OCI-LY1 (cell line): ENCODE results near the gene CRY2.

Source experiments
- CTCF ChIP-seq: fragments of 200-600 bp; sonication (generic), shearing (Covaris generic); IDR thresholded peaks from 2 replicates; pipeline ENCODE4 v1.5.1; 2017; ENCODE audit warnings: mild to moderate bottlenecking, antibody characterized with exemption, low read length, moderate library complexity, mixed read lengths
- EZH2 ChIP-seq: fragments of 200-600 bp; sonication (generic), shearing (Covaris generic); IDR thresholded peaks from 2 replicates; pipeline ENCODE4 v1.8.0; 2017; ENCODE audit warnings: borderline replicate concordance, mixed run types, mild to moderate bottlenecking, antibody characterized with exemption, low read length, moderate library complexity, mixed read lengths

DNA sequence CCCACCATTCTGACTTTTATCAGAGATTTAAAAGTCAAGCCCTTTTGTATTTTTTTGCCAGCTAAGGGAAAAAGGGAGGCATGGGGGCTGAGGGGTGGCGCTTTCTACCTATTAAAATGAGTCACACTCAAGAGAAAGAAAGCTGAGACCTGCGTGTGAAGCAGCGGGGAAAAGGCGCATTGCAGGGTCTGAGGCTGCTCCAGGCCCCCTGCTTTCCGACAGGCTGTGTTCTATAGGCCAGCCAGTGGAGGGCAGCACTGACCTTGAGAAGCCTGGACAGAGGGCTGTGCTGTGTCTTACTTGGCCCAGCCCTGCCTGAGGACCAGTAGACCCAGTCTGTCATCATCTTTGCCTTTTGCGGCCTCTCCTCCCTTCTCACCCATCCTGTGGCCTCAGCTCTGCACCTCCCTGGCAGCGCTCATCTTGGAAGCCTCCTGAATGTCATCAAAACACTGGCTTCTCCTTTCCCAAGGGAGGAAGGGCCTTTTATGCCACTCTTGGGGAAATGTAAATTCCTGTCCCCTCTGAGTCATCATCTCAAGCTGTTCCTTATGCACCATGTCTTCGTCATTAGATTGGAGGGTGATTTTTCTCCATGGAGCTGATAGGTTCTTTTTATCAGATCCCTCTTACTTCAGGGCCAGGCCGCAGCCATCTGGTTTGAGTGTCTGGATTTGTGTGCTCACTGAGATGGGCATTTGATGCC lies 25.5 kb downstream of the CRY2 start:
- TF ChIP-seq CTCF, result peak; percentile 55
- no peak for TF ChIP-seq EZH2
